ENCODE results near the gene CD36. TPM values are rescaled to one million over a fixed set of nuclear protein-coding genes. Genes with fewer than 3 reads are reported as not detected.

Gene CD36
- total and polyA plus RNA-seq, 2 of the 8 experiments (the other 6 are each of a cell fraction or from before 2014, with no cell fraction given) = 0.33 to 0.60 TPM

DNA sequence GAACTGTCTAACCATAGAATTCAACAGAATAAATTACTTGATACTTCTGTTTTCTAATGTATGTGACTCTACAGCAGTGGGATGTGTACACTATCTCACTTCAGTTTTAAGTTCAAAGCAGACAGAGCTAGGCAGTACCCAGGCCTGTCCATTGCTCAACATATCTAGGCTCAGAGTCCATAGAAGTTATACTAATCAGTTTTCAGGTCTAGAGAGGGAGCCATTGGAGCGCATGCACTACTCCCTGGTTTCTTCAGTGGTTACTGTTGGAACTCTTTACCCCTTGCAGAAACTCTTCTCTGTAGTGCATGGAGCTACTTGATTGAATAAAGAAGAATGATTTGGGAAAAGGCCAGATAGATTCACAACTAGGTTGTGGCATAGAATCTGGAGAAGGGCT, 4.4 kb downstream of the CD36 start:
- Histone ChIP-seq H3K4me2 (ENCODE audit: insufficient read depth in 1 of 2, low read depth in 2 of 2, low read length in 2 of 2) (no peak overlapping the region), H3K23me2 (ENCODE audit: low read depth, low read length) (no peaks in the 10 kb centered on the region), H4K5ac (ENCODE audit: insufficient read length, low read depth, low read length) (no peak overlapping the region), H2AK5ac (ENCODE audit: low read depth, low read length) (no peak overlapping the region), H2BK120ac (replicated peaks; ENCODE audit: low read depth, low read length) (no peak overlapping the region), H3K79me1 (ENCODE audit: low read depth, low read length) (no peaks in the 10 kb centered on the region), H2BK5ac (ENCODE audit: low read depth, low read length) (no peak overlapping the region), H3K4ac (replicated peaks; ENCODE audit: insufficient read length, low read depth, low read length) (no peak overlapping the region), H4K20me1 (replicated peaks in 1 of 2; ENCODE audit: control insufficient read depth in 1 of 2, insufficient read depth in 2 of 2, low read length in 2 of 2) (no peaks in the 10 kb centered on the region), H3K9me3 (ENCODE audit: insufficient read depth in 2 of 2, low read depth in 1 of 2, low read length in 1 of 2) (no peaks in the 10 kb centered on the region), H3K23ac (ENCODE audit: insufficient read length) (no peak overlapping the region), H2BK12ac (ENCODE audit: low read depth, low read length) (no peak overlapping the region), H2BK15ac (ENCODE audit: low read length) (no peak overlapping the region), H4K8ac (ENCODE audit: extremely low read depth, insufficient read depth, low read length) (no peak overlapping the region), H4K91ac (replicated peaks; ENCODE audit: insufficient read length, low read length) (no peak overlapping the region), H3K4me1 (replicated peaks in 1 of 4; ENCODE audit: control insufficient read depth in 3 of 4, insufficient read depth in 4 of 4, low read length in 3 of 4) (no peaks in the 10 kb centered on the region), H3K56ac (replicated peaks; ENCODE audit: insufficient read length, low read depth, low read length) (no peak overlapping the region), H3K36me3 (ENCODE audit: control insufficient read depth in 2 of 4, insufficient read depth in 4 of 4, low read length in 3 of 4) (no peaks in the 10 kb centered on the region), H2AFZ (ENCODE audit: low read length) (no peak overlapping the region), H3K18ac (ENCODE audit: extremely low read depth, low read length) (no peak overlapping the region), H2BK20ac (ENCODE audit: low read length) (no peak overlapping the region), H3K4me3 (ENCODE audit: extremely low read depth in 1 of 4, insufficient read depth in 2 of 4, low read depth in 3 of 4, low read length in 4 of 4) (no peak overlapping the region), H3K79me2 (ENCODE audit: control insufficient read depth in 1 of 2, insufficient read depth in 2 of 2, low read length in 2 of 2) (no peaks in the 10 kb centered on the region), H3K27me3 (replicated peaks in 1 of 4; ENCODE audit: control insufficient read depth in 3 of 4, extremely low read depth in 1 of 4, insufficient read depth in 3 of 4, low read length in 3 of 4) (no peaks in the 10 kb centered on the region), H3K9ac (replicated peaks in 1 of 4; ENCODE audit: extremely low read depth in 1 of 4, low read depth in 3 of 4, low read length in 3 of 4) (no peak overlapping the region), H3K14ac (ENCODE audit: insufficient read length) (no peak overlapping the region), H3K27ac (ENCODE audit: low read depth, low read length) (no peak overlapping the region)
- DNase-seq (ENCODE audit: low read depth in 1 of 2, low spot score in 2 of 2) = no peak
- POLR2A ChIA-PET (ENCODE audit: partially characterized antibody) = no interaction called here
- TF ChIP-seq EZH2 (IDR thresholded peaks at IDR 0.05; ENCODE audit: low read depth, low read length, severe bottlenecking) (no peak), SIN3A (conservative IDR thresholded peaks at IDR 0.05 in 1 of 2, IDR thresholded peaks at IDR 0.05 in 1 of 2; ENCODE audit: low read depth in 1 of 2, low read length in 2 of 2) (no peak), GTF2F1 (IDR thresholded peaks at IDR 0.05; ENCODE audit: borderline replicate concordance, low read depth, low read length) (no peak), CREB1 (IDR thresholded peaks at IDR 0.05) (no peak)
- FAIRE-seq = no peak
- 95% methylated on average over 1 of the region's 1 CpG; no CpG with 5 or more reads in 1 of the 2 experiments for WGBS, 2 experiments (ENCODE audit: extremely low coverage in 1 of 2, insufficient coverage in 1 of 2, insufficient read length in 1 of 2, insufficient replicate concordance in 2 of 2, low coverage in 1 of 2, low lambda C conversion rate in 2 of 2, missing lambda C conversion rate in 1 of 2)
- CTCF ChIA-PET (ENCODE audit: partially characterized antibody) = interaction anchor here (1.4 kb wide), 1 partner anchor 20 kb away, joined by 4 read pairs; no protein-coding TSS in a partner anchor

Measured in H1 (cell line).